Stimulated activated CD4-positive, alpha-beta T cell treated with anti-CD3 and anti-CD28 coated beads, Interleukin-1b, Interleukin-23, amount 100 ng/mL, for 24 hours (primary cell): ENCODE data around the gene DNM1.

Source experiments
- DNase-seq, 4 experiments: peaks; one replicate each; pipeline ENCODE4 v3.0.0-alpha.2; 2020; ENCODE audit warnings: low read depth in 4 of 4, low spot score in 1 of 4

The DNM1 gene

DNA sequence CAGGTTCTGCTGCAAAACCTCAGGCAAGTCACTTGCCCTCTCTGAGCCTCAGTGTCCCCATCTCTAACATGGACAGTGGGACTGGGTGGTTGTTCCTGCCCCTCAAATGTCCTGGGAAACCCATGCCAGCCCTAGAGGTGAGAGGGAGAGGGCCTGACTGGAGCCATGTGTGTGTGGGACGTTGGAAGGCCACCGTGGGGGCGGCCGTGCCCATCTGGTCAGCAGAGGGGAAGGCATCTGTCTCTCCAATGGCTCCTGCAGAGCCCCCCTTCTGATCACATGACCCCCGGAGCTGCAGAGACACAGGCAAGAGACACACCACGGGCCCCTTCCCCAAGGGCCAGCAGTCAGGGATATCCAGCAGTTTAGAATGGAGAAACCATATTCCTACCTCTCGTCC, 1.7 kb downstream of the DNM1 start:
- DNase-seq = no peak

DNA sequence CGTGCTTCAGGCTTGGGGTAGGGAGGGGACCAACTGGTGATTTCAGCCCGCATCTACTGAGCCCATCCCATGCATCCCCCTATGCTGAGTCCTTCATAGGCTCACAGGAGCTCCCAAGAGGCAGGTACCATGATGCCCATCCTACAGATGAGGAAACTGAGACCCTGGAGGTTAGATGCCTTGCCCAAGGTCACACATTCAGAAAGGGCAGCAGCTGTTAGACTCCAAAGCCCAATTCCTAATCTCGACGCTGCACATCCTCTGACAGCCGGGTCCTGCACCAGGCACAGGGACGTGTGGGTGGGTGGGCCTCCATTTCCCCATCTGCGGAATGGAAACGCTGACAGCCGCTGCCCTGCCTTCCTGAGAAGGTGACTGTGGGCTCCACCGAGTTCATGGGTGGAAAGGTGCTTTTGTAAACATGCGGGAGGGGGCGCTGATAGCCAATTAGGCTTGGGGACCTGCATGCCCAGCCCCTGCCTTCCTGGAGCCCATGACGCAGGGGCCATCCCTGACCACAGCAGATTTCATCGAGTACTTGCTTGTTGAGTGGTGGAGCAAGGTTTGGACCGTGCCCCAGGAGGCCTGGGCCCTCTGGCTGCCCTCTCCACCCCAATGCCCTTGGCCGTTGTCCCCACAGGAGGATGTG, 2.2 kb downstream of the DNM1 start:
- DNase-seq = no peak

DNA sequence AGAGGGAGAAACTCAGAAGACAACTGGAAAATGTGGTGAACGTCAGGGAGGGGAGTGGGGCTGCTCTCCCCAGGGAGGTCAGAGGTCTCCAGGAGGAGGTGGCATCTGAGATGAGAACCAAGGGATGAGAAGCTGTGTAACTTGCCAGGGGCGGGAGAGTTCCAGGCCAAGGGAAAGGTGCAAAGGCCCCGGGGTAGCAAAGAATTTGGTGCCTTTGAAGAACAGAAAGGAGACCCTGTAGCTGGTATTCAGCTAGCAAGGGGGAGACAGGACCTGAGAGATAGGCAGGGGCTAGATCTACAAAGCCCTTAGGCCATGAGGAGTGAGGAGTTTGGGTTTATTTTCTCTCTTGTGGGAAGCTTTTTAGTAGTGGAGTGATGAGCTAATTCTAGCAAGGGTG, 3.3 kb downstream of the DNM1 start:
- DNase-seq = no peak

DNA sequence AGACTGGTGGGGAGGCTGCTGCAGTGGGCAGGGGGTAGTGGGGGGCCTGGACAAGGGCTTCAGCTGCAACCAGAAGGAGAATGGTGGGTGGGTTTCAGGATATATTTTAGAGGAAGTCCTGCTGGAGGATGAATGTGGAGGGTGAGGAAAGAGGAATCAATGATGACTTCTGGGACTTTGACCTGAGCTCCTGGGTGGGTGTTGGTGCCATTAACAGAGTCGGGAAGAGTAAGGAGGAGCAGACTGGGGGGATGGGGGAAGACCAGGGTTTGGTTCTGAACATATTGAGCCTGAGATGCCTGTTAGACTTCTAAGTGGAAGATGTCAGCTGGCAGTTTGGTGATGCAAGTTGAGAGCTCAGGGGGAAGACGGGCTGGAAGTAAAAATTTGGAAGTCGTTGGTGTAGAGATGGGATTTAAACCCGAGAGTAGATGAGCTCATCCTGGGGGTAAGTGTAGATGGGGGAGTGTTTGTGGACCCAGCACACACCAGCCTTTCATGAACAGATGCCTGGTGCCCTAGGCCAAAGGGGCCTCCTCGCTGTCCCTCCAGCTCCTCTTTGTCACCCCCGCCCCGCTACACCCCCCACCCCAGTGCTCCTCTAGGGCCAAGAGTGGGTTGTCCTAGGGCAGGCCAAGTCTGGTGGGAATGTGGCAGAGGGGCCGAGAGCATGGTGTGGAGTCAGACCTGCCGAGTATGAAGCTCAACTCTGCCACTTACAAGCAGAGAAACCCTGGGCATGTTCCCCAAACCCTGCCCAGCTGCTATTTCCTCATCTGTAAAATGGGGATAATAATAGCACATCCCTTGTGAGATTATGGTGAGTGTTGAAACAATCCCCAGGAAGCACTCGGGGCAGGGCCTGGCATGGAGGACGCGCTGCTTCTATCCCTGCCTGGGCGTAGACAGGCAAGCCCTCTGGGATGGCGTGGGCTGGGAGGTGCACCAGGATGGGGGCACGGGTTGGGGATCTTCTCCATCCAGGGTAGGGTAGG, 4.0 kb downstream of the DNM1 start:
- DNase-seq = no peak

DNA sequence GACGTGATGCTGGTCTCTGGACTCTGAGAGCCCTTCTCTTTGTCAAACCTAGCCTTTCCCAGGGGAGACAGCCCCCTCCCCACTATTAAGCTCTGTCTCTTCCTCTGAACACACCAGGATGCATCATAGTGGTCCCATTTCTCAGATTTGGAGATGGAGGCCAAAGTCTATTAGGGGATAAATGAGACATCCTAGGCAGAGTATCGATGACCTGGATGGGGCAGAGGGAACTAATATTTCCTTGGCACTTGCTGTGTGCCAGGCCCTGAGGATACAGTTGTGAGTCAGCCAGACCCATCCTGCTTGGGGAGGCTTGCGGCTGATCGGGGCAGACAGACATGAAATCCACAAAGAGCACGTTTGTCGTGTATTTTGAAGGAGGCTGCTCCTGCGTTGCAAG, 5.2 kb downstream of the DNM1 start:
- DNase-seq = no peak

DNA sequence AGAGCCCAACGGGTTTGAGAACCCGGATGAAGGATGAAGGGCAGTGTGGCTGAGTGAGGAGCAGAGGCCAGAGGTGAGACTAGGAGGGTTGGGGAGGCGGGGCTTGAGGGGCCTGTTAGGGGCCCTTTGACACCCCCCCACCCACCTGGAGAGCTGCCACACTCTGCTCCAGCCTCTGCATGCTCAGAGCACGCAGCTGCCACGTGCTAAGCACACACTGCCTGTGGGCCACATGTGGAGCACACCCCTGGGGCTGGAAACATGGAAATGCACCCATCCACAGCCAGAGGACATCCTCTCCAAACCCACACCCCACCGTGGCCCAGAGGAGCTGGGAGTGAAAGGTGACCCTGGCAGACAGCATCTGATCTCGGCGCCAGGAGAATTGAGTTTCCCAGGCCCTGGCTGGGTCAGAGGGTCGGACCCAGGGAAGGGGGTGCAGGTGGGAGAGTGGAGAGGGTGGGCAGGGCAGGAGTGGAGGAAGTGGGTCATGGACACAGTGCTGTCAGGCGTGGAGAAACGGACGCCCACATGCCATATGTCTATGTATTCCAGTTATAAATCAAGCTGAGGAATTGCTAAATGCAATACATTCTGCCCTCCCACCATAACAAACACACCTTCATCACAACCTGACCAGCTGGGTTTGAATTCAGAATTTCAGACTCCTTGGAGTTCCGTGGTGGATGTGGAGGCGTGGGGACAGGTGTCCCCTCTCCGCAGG, 5.9 kb downstream of the DNM1 start:
- DNase-seq = no peak

DNA sequence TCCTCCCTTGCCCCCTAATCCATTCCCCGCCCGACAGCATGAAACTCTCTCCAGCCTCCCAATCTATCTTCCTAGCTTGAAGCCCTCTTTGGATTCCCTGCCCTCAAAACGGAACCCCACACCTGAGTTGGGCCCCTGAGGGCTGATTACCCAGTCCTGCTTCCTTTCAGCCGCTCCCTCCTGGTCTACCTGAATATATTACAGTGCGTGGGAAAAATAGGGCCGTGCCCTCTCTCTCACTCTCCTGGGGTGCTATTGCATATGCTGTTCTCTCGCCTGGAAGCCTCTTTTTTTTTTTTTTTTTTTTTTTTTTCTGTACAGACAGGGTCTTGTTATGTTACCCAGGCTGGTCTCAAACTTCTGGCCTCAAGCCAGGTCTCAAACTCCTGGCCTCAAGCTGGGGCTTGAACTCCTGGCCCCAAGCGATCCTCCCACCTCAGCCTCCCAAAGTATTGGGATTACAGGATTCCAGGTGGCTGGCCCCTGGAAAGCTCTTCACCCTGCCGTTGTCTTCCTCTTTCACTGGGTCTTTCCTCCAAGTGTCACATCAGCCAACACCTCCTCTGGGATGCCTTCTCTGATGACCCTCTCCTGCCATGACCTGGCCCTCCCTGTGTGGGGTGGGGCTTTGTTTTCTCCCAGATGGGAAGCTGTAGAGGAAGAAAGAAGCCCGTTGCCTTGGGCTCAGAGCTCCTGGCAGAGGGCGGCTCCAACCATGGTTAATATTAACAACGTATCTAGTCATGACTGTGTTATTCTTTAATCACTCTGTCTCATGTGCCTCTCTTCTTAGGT, 8.2 kb downstream of the DNM1 start:
- DNase-seq = no peak

DNA sequence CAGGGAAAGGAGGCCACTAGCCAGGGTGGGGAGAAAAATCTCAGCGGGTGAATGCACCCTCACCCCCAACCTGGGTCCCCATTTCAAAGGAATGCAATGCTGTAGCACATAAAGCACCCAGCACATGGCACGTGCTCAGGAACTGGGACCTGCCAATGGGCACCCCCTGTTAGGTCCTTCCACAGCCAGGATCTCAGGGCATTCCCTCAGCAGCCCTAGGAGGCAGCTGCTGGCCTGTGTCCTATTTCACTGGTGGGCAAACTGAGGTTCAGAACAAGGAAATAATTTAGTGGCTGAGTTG, 8.8 kb downstream of the DNM1 start:
- DNase-seq = no peak

DNA sequence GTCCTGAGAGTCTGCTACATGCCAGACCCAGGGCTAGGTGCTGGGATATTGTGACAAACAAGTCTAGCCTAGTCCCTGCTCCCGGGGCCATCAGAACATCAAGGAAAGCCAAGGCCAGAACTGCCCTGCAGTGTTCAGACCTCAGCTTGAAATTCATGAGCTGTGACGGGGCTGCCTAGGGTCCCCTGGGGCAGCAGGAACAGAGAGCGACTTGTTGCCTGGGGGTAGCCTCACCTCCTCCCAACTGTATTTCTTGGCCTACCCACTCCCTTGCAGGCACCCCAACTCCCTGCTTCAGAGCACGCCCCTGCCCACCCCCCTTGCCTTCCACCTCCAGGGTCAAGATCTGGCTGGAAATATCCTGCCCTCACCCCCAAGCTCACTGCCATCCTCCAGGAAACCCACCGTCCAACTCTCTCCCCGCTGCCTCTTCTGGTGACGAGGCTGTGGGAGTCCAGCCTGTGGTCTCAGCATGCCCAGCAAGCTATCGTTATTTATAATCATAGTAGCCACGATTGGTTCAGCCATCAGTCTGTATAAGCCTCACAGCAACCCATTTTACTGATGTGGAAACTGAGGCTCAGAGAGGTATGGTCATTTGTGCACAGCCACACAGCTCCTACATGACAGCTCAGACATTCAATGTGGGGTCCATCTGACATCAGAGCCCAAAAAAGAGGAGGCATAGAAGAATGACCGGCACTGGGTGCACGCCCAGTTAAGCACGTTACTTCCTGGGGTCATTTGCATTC, 10.7 kb downstream of the DNM1 start:
- DNase-seq = no peak

DNA sequence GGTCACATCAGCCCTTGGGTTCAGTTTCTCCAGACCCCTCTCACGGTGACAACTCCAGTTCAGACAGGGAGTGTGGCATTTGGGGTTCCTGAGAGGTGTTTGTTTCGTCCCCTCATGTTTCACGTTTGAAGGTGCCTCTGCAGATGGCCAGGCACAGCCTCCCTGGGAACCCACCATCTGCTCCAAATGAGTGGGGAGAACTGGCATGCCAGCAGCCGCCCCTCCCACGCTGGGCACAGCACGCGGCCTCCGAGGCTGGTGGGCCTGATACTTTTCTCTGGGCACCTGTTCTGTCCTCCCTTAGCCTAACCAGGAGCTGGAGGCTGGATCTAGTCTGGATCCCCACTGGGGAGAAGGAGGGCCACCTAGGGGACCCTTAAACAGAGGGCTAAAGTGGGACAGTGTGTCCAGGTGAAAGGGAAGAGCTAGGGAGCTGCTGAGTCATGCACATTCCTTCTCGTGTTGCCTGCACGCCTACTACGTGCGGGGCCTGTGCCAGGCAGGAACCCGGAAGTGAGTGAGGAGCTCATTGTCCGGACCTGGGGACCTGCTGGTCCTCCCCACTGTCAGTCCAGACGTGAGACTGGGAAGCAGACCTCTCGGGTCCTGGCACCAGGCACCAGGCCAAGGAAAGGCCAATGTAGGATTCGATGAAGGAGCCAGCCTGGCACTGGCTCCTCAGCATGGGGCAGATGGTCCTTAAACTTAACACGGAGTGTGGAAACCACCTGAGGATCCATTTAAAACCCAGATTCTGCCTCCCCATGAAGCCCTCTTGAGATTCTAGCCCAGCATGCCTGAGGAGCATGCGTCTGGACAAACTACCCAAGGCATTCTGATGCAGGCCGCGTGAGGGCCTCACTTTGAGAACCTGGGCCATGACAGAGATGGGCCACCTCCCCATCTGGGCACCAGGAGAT, 11.7 kb downstream of the DNM1 start:
- no peak for DNase-seq

DNA sequence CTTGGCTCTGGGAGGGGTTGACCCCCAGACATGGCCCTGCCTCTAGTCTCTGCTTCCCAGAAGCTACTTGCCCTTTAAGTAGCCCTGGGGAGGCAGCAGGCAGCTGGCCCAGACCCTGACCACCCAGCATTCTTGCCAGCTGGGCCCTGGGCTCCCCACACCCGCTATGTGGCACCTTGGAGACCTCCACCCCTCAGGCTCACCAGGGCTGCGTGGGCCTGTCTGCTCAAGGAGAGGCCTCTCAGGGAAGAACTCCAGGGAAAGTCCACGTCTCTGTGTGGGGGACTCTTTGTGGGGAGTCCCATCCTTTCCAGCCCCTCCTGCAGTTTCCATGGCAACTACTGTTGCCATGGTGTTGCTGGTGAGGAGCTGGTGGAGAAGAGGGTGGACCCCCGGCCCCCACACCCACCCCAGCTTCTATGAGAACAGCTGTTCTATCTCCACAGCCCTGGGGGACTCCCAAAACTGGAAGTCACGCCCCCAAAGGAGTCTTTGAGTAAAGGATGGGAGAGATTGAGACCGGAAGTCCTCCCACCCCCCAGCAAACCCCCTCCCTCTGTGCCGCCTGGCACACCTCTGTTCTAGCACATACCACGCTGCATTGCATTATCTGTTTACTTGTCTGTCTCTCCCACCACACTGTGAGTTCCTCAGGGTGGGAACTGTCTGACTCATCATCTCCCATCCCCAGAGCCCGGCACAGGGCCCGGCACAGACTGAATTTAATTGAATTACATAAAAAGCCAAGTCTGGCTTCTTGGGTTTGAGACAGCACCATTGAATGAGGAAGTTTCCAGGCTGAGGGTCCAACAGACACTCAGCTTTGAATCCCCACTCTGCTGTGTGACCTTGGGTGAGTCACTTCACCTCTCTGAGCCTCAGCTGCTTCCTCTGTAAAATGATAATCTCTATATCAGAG, 12.6 kb downstream of the DNM1 start:
- no peak for DNase-seq

DNA sequence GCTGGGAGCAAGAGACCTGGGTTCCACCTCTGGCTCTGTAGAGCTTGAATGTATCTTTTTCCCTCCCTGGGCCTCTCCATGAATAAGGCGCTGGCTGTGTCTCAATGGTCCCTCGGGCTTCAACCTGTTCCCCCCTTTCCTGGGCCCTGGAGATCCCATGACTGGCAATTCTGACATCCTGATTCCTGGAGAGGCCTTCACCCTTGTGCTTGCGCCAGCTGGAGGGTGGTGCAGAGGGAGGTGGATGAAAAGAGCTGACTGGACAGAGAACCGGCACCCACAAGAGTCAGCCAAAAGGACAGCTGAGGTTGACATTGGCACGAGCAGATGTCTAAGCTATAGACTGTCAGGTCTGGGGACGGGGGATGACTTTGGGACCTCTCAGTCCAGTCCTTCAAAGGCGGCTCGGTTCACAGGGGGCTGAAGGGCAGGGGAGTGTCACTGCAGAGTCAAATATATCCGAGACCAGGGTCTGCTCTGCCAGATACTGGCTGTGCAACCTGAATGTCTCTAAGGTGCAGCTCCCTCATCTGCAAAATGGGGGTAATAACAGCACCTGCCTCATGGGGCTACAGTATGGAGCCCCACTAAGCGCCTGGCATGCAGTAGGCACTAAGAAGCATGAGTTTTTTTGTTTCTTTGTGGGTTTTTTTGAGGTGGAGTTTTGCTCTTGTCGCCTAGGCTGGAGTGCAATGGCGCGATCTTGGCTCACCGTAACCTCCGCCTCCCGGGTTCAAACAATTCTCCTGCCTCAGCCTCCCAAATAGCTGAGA, 13.8 kb downstream of the DNM1 start:
- no peak for DNase-seq

DNA sequence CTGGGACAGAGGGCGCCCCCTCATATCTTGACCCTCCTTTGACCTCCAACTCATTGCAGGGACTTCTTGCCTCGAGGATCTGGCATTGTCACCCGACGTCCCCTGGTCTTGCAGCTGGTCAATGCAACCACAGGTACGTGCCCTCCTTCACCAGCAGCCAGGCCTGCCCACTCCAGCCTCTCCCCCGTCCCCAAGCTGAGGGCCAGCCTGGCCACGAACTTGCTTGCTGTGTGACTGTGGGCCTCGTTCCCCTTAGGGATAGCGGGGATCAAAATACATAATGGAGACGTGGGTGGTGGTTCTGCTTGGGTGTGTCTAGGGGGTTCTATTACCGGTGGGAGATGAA, 15.0 kb downstream of the DNM1 start:
- DNase-seq = no peak

DNA sequence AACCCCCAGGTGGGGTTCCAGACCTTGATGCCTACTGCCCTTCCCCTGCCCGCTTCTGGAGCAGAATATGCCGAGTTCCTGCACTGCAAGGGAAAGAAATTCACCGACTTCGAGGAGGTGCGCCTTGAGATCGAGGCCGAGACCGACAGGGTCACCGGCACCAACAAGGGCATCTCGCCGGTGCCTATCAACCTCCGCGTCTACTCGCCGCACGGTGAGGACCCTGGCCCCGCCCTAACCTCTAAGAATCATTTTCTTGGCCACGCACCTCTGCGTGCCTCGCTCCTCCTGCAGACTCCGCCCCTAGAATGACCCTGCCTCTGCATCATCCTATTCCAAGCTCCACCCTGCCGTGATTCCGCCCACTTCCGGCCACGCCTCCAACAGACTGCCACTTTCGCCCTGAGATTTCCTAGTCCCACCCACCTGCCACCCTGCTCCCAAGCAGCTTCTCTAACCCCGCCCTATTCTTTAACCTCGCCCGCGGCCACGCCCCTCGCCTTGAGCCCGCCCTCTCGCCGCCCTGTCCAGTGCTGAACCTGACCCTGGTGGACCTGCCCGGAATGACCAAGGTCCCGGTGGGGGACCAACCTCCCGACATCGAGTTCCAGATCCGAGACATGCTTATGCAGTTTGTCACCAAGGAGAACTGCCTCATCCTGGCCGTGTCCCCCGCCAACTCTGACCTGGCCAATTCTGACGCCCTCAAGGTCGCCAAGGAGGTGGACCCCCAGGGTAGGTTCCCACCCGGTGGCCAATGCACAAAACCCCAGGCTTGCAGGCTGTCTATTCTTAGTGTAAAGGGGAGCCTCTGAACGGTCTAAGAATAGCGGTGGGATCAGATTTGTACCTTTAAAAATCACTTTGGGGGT, 15.6 kb downstream of the DNM1 start:
- DNase-seq = peak; percentile 83 to 95 (median 87)

DNA sequence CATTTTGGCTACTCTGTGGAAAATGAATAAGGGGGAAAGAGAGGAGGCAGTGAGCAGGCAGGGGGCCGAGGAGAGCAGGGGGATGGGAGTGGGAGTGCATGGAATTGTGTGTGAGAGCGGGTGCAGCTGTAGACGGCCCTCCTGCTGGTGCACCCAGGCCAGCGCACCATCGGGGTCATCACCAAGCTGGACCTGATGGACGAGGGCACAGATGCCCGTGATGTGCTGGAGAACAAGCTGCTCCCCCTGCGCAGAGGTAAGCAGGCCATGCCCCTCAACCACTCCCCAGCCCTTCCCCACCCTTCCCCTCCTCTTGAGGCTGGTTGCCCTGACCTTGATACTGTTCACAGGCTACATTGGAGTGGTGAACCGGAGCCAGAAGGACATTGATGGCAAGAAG, 16.7 kb downstream of the DNM1 start:
- no peak for DNase-seq

DNA sequence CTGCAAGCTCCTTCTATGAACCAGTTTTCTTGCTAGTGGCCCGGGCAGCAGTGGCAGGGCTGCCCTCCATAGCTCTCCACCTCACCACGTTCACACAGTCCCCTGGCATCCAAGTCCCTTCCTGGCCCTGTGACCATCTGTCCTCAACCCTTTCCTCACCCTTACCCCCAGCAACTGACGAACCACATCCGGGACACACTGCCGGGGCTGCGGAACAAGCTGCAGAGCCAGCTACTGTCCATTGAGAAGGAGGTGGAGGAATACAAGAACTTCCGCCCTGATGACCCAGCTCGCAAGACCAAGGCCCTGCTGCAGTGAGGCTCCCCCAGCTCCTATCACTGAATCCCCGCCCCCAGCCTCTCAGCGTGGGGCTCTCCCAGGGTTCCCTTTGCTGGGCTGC, 18.8 kb downstream of the DNM1 start:
- DNase-seq = no peak
